MCF 10A (cell line): ENCODE data around the gene SCUBE1. TPM values are rescaled to one million over a fixed set of nuclear protein-coding genes. Genes with fewer than 3 reads are reported as not detected.
"Not testable (repeated sequence)": the region's sequence is repeated elsewhere in the genome, so short reads cannot be mapped to it uniquely, and the experiment has no call there.

ENCODE experiments used
- BruUV-seq: library from RNA; stranded (reverse); fragments of 400-500 nt; replicated peaks from 2 replicates; lab custom pipeline; 2021; lab: Mats Ljungman, UMichigan
- CTCF ChIA-PET: fragments of 300-600 bp; sonication (Branson Sonifier 250); formaldehyde crosslinking; extraction: SDS; loops from one replicate; lab custom pipeline; 2021; ENCODE audit warnings: antibody characterized with exemption, inconsistent platforms; lab: Yijun Ruan, JAX
- POLR2A ChIA-PET: fragments of 300-600, 350-650 bp; sonication (Branson Sonifier 250); formaldehyde crosslinking; extraction: SDS; loops from one replicate; lab custom pipeline; 2020; ENCODE audit warnings: antibody characterized with exemption, inconsistent platforms; lab: Yijun Ruan, JAX
- DNase-seq: peaks from one replicate; pipeline ENCODE4 v3.0.0-alpha.2; 2018; ENCODE audit not compliant: unreplicated experiment
- H3K27ac Mint-ChIP-seq: one replicate; pipeline ENCODE4 v1.8.0; 2022; ENCODE audit warnings: mild to moderate bottlenecking, low read depth, mixed read lengths; ENCODE audit not compliant: unreplicated experiment
- H3K27me3 Mint-ChIP-seq: one replicate; pipeline ENCODE4 v1.8.0; 2022; ENCODE audit warnings: mixed read lengths; ENCODE audit not compliant: insufficient read depth, unreplicated experiment
- H3K36me3 Mint-ChIP-seq: one replicate; pipeline ENCODE4 v1.8.0; 2022; ENCODE audit warnings: mild to moderate bottlenecking, moderate library complexity, mixed read lengths; ENCODE audit not compliant: insufficient read depth, unreplicated experiment
- H3K4me1 Mint-ChIP-seq: one replicate; pipeline ENCODE4 v1.8.0; 2022; ENCODE audit warnings: mixed read lengths; ENCODE audit not compliant: insufficient read depth, unreplicated experiment
- H3K4me3 Mint-ChIP-seq: one replicate; pipeline ENCODE4 v1.8.0; 2022; ENCODE audit warnings: mild to moderate bottlenecking, moderate library complexity, mixed read lengths; ENCODE audit not compliant: unreplicated experiment
- H3K9me3 Mint-ChIP-seq: one replicate; pipeline ENCODE4 v1.8.0; 2022; ENCODE audit warnings: mixed read lengths; ENCODE audit not compliant: unreplicated experiment
- CTCF ChIP-seq: fragments of 200-600 bp; IDR thresholded peaks from one replicate; pipeline ENCODE4 v1.8.0; 2022; ENCODE audit warnings: antibody characterized with exemption, mild to moderate bottlenecking; ENCODE audit not compliant: unreplicated experiment
- intact Hi-C: fragments of 100-400 bp; cut with micrococcal nuclease; formaldehyde crosslinking; loops from 2 replicates; pipeline ENCODE4 v1.14.1; 2022
- total RNA-seq: library from RNA; stranded (reverse); gene quantifications from 2 replicates; pipeline ENCODE4 v1.2.3, GENCODE V29; 2022

Gene SCUBE1
- total RNA-seq, 1 experiment from 2014 or later = not detected

DNA sequence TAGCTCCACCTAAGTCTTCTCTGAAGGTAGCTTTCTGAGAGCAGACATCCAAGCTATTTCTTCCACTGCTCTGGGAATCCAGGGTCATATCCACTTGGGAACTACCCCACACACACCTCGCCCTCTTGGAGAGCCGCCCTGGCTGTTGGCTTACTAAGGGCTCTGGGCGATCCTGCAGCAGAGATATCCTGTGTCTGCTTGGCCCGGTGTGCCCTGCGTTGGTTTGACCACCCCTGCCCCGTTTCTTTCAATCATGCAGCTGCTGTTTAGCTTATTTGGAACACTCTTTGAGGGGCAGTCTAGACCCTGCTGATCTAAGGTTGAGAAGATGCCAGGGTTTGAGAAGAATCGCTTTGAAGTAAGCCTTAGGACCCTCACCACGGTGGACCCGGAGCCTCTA is 17.4 kb upstream of the SCUBE1 start:
- ChIA-PET POLR2A (no interaction called here), CTCF (interaction anchor here (0.6 to 2.5 kb wide), 6 partner anchors 14 to 466 kb away, joined by 3 to 9 read pairs (median 3); no protein-coding TSS in a partner anchor)
- Mint-ChIP-seq H3K27ac (no peak overlapping the region), H3K4me1 (no peaks in the 10 kb centered on the region), H3K4me3 (no peak overlapping the region), H3K27me3 (peaks cover 63% of the 10 kb centered on the region), H3K36me3 (no peaks in the 10 kb centered on the region), H3K9me3 (no peaks in the 10 kb centered on the region)
- BruUV-seq = no TSS peak
- no peak for TF ChIP-seq CTCF
- DNase-seq = no peak
- intact Hi-C loops = no loop called here

DNA sequence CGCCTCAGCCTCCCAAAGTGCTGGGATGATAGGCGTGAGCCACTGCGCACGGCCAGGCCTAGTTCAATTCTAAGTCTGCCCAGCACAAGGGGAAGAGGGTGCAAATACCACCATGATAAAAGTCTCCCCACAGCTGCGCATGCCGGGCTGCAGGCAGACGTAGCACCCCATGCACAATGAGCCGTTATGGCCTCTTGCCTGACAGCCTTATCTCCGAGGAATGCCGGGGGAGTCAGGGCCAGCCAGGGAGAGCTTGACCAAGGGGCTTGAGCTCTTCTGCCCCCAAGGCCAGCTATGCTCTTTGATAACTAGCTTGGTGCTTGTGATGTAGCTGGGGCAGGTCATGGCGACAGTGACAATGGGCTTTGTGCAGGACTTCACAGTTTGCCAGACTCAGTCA is 13.7 kb upstream of the SCUBE1 start:
- no peak for DNase-seq
- TF ChIP-seq CTCF = no peak
- POLR2A ChIA-PET = interaction anchor here (0.7 to 1.0 kb wide), 2 partner anchors 18 to 508 kb away, joined by 3 read pairs; no protein-coding TSS in a partner anchor
- Mint-ChIP-seq H3K36me3 (no peaks in the 10 kb centered on the region), H3K9me3 (no peaks in the 10 kb centered on the region), H3K4me1 (no peaks in the 10 kb centered on the region), H3K4me3 (no peak overlapping the region), H3K27me3 (peaks cover 50% of the 10 kb centered on the region), H3K27ac (no peak overlapping the region)
- intact Hi-C loops = no loop called here
- CTCF ChIA-PET = interaction anchor here (0.8 to 2.6 kb wide), 3 partner anchors 10 to 83 kb away, joined by 4 to 7 read pairs (median 4); no protein-coding TSS in a partner anchor
- no TSS peak for BruUV-seq

- BruUV-seq, H3K4me3 Mint-ChIP-seq, intact Hi-C loops, H3K4me1 Mint-ChIP-seq, DNase-seq, H3K36me3 Mint-ChIP-seq, H3K9me3 Mint-ChIP-seq, H3K27ac Mint-ChIP-seq, POLR2A ChIA-PET, CTCF ChIA-PET: not testable (repeated sequence)
- peaks cover 45% of the 10 kb centered on the region for H3K27me3 Mint-ChIP-seq
Observed at GRCh38 chr22:43355688-43356087, 12.5 kb upstream of the SCUBE1 start.

GRCh38 chr22:43351966-43352345 is 8.8 kb upstream of the SCUBE1 start:
- H3K9me3 Mint-ChIP-seq = no peaks in the 10 kb centered on the region
- DNase-seq = no peak
- no TSS peak for BruUV-seq
- no peak for TF ChIP-seq CTCF
- ChIA-PET POLR2A (no interaction called here), CTCF (interaction anchor here (0.6 to 0.7 kb wide), 3 partner anchors 37 to 1352 kb away, joined by 3 read pairs; no protein-coding TSS in a partner anchor)
- no peaks in the 10 kb centered on the region for H3K36me3 Mint-ChIP-seq
- H3K4me3 Mint-ChIP-seq = no peak overlapping the region
- no peak overlapping the region for H3K27ac Mint-ChIP-seq
- no peaks in the 10 kb centered on the region for H3K4me1 Mint-ChIP-seq
- intact Hi-C loops = no loop called here
- H3K27me3 Mint-ChIP-seq = peaks cover 53% of the 10 kb centered on the region
